ENCODE measurements around the gene XXYLT1. TPM values are rescaled to one million over a fixed set of nuclear protein-coding genes. Genes with fewer than 3 reads are reported as not detected.

XXYLT1 gene
- total and polyA plus RNA-seq, 2 of the 4 experiments (the other 2 are of a cell fraction), result 14.7 to 18.1 TPM

- no peak overlapping the region for H4K8ac ChIP-seq (ENCODE audit: low read depth in 2 of 2, low read length in 2 of 2)
- dilution Hi-C loops (cut with HindIII; ENCODE audit: low sequenced_read_pairs, unreplicated experiment), result no loop called here
- no peak overlapping the region for H3K23ac ChIP-seq (ENCODE audit: low read depth, low read length)
- no peaks in the 10 kb centered on the region for H3K27me3 ChIP-seq (ENCODE audit: control insufficient read depth, insufficient read depth, low read length)
- H2AK5ac ChIP-seq (ENCODE audit: low read depth, low read length), result no peak overlapping the region
- intact Hi-C loops (cut with micrococcal nuclease), result no loop called here
- H3K9ac ChIP-seq (ENCODE audit: low read depth, low read length), result no peak overlapping the region
- H3K4me3 ChIP-seq (ENCODE audit: insufficient read depth, low read depth, low read length), result no peak overlapping the region
- H3K18ac ChIP-seq (ENCODE audit: low read depth, low read length), result no peak overlapping the region
- no peak overlapping the region for H2BK5ac ChIP-seq (ENCODE audit: low read depth, low read length, poor library complexity, severe bottlenecking)
- in situ Hi-C loops (cut with MboI; ENCODE audit: low sequenced_read_pairs), result loop anchor here (10.0 kb wide), 1 partner anchor 143 kb away; no protein-coding TSS in a partner anchor
- H3K4me2 ChIP-seq (ENCODE audit: low read depth, low read length), result no peak overlapping the region
- ATAC-seq (ENCODE audit: low read depth), result no peak
- no peak overlapping the region for H3K14ac ChIP-seq (replicated peaks; ENCODE audit: low read depth, low read length)
- H2AK9ac ChIP-seq (replicated peaks; ENCODE audit: low read depth, low read length, poor library complexity), result no peak overlapping the region
- no peaks in the 10 kb centered on the region for H4K20me1 ChIP-seq (ENCODE audit: insufficient read depth, low read length)
- no peak overlapping the region for H3K56ac ChIP-seq (ENCODE audit: extremely low read depth, insufficient read depth, low read length)
- H3K4ac ChIP-seq (ENCODE audit: low read depth, low read length), result no peak overlapping the region
- H4K91ac ChIP-seq (ENCODE audit: insufficient read depth, low read depth, low read length), result no peak overlapping the region
- H3K27ac ChIP-seq (ENCODE audit: insufficient read depth, low read length), result no peak overlapping the region
- H3K79me1 ChIP-seq (ENCODE audit: low read depth in 1 of 2, low read length in 2 of 2), result peaks cover 0 to 18% of the 10 kb centered on the region in 2 experiments; a peak in 2 of 4 replicates
- DNase-seq, result no peak
- H3K4me1 ChIP-seq (ENCODE audit: control insufficient read depth, insufficient read depth, low read length), result no peaks in the 10 kb centered on the region
- H2AFZ ChIP-seq (replicated peaks; ENCODE audit: low read length, poor library complexity), result no peak overlapping the region
- TF ChIP-seq ELK1 (IDR thresholded peaks at IDR 0.05; ENCODE audit: borderline replicate concordance, low read depth, low read length) (no peak), RAD21 (IDR thresholded peaks at IDR 0.05; ENCODE audit: low read length) (no peak), CEBPB (IDR thresholded peaks at IDR 0.05; ENCODE audit: low read depth, low read length) (no peak), CTCF (conservative IDR thresholded peaks at IDR 0.05; ENCODE audit: low read depth, low read length) (no peak), FOS (IDR thresholded peaks at IDR 0.05; ENCODE audit: low read depth, low read length) (no peak), RFX5 (IDR thresholded peaks at IDR 0.05; ENCODE audit: low read depth, low read length) (no peak)
- ChIA-PET POLR2A (ENCODE audit: unreplicated experiment) (no interaction called here), CTCF (no interaction called here)
- no peak overlapping the region for H2BK15ac ChIP-seq (ENCODE audit: low read depth, low read length)
- H2BK20ac ChIP-seq (ENCODE audit: low read depth, low read length), result no peak overlapping the region
- H4K5ac ChIP-seq (ENCODE audit: low read depth, low read length), result no peak overlapping the region
- WGBS, 2 experiments (ENCODE audit: extremely low coverage in 2 of 2, insufficient read length in 1 of 2), result 96% methylated on average over 4 of the region's 9 CpGs; no CpG with 5 or more reads in 1 of the 2 experiments
- H3K9me1 ChIP-seq (ENCODE audit: insufficient read depth, low read length), result peaks cover 9% of the 10 kb centered on the region; the same call in 1 of the 2 replicates
- no peaks in the 10 kb centered on the region for H3K36me3 ChIP-seq (ENCODE audit: control insufficient read depth, insufficient read depth, low read length)
- no peak overlapping the region for H2BK120ac ChIP-seq (ENCODE audit: low read depth, low read length)
- BruUV-seq (replicated peaks), result no TSS peak
- no peaks in the 10 kb centered on the region for H3K9me3 ChIP-seq (ENCODE audit: control insufficient read depth, insufficient read depth, low read length)
Observed at GRCh38 chr3:195111766-195112165, 159.2 kb downstream of the XXYLT1 start.

Data from IMR-90 (cell line).